ENCODE measurements around the gene HACD3. TPM values are rescaled to one million over a fixed set of nuclear protein-coding genes. Genes with fewer than 3 reads are reported as not detected.

The HACD3 gene
- polyA plus RNA-seq, 2 of the 4 experiments (the other 2 are of a cell fraction) = 151 to 212 TPM

GRCh38 chr15:65623103-65623502, 92.8 kb downstream of the HACD3 start (continued):
- no peak for TF ChIP-seq RNF2 (IDR thresholded peaks at IDR 0.05; ENCODE audit: borderline replicate concordance, low read depth)

- no peak overlapping the region for H3K27ac ChIP-seq
- no peaks in the 10 kb centered on the region for H3K4me1 ChIP-seq
- POLR2A ChIA-PET = no interaction called here
- FAIRE-seq (no peak), ATAC-seq (no peak), DNase-seq (ENCODE audit: low read depth in 1 of 2, low spot score in 1 of 2) (no peak)
- no peak overlapping the region for H3K4me2 ChIP-seq
- H3K9me3 ChIP-seq = no peaks in the 10 kb centered on the region
- 35% methylated on average over 4 of the region's 4 CpGs for WGBS (ENCODE audit: missing lambda C conversion rate)
- TF ChIP-seq EP300 (IDR thresholded peaks at IDR 0.05) (no peak), MAFK (IDR thresholded peaks at IDR 0.05; ENCODE audit: partially characterized antibody) (peak; percentile 65)
- no peak overlapping the region for H3K4me3 ChIP-seq
- CTCF ChIA-PET = interaction anchor here (1.1 to 9.8 kb wide), 4 partner anchors 8 to 230 kb away, joined by 3 to 106 read pairs (median 10); partner anchors contain the start of gene INTS14
Observed at GRCh38 chr15:65626856-65627255, 96.6 kb downstream of the HACD3 start.

Small RNA genes within 50 kb of the gene (small RNA-seq; reads per million reads assigned to genes)
- gene RF00019 = 0 reads per million in 6 experiments
- gene RNU6-19P = 0.45 to 33.7 (median 5.8) reads per million in 6 experiments

Other genes starting within 250 kb of the HACD3 start
- gene PARP16, start 243.6 kb upstream of the HACD3 start, polyA plus RNA-seq (2011; rRNA removed) = 9.8 and 11.2 TPM in 2 replicates
- 6.7 to 7.7 TPM (median 7.5 TPM) in 3 replicates for gene PARP16, start 243.6 kb upstream of the HACD3 start, polyA plus RNA-seq (2017; fragmentation: RNase III; extraction: RNeasy Plus Mini Kit Qiagen cat#74134 plus additional on column Dnase treatment)
- not detected in 2 replicates for gene RNU5A-1, start 234.4 kb upstream of the HACD3 start, polyA plus RNA-seq (2011; rRNA removed)
- not detected in 3 replicates for gene RNU5A-1, start 234.4 kb upstream of the HACD3 start, polyA plus RNA-seq (2017; fragmentation: RNase III; extraction: RNeasy Plus Mini Kit Qiagen cat#74134 plus additional on column Dnase treatment)
- gene RNU5B-1, start 225.8 kb upstream of the HACD3 start, polyA plus RNA-seq (2011; rRNA removed) = not detected in 2 replicates
- not detected in 3 replicates for gene RNU5B-1, start 225.8 kb upstream of the HACD3 start, polyA plus RNA-seq (2017; fragmentation: RNase III; extraction: RNeasy Plus Mini Kit Qiagen cat#74134 plus additional on column Dnase treatment)
- 0.04 TPM in 1 of 2 replicates, not detected in the other for gene IGDCC3, start 152.5 kb upstream of the HACD3 start, polyA plus RNA-seq (2011; rRNA removed)
- 0.04 to 0.12 TPM (median 0.11 TPM) in 3 replicates for gene IGDCC3, start 152.5 kb upstream of the HACD3 start, polyA plus RNA-seq (2017; fragmentation: RNase III; extraction: RNeasy Plus Mini Kit Qiagen cat#74134 plus additional on column Dnase treatment)
- gene IGDCC4, start 107.5 kb upstream of the HACD3 start, polyA plus RNA-seq (2011; rRNA removed) = 5.2 and 5.4 TPM in 2 replicates
- gene IGDCC4, start 107.5 kb upstream of the HACD3 start, polyA plus RNA-seq (2017; fragmentation: RNase III; extraction: RNeasy Plus Mini Kit Qiagen cat#74134 plus additional on column Dnase treatment) = 3.8 to 4.2 TPM (median 3.9 TPM) in 3 replicates
- 41.8 and 43.3 TPM in 2 replicates for gene DPP8, start 12.8 kb upstream of the HACD3 start, polyA plus RNA-seq (2011; rRNA removed)
- gene DPP8, start 12.8 kb upstream of the HACD3 start, polyA plus RNA-seq (2017; fragmentation: RNase III; extraction: RNeasy Plus Mini Kit Qiagen cat#74134 plus additional on column Dnase treatment) = 24.4 to 26.6 TPM (median 25.6 TPM) in 3 replicates
- gene INTS14, start 80.7 kb downstream of the HACD3 start, polyA plus RNA-seq (2011; rRNA removed) = 81.4 and 82.1 TPM in 2 replicates
- gene INTS14, start 80.7 kb downstream of the HACD3 start, polyA plus RNA-seq (2017; fragmentation: RNase III; extraction: RNeasy Plus Mini Kit Qiagen cat#74134 plus additional on column Dnase treatment) = 36.6 to 40.0 TPM (median 38.1 TPM) in 3 replicates
- gene SLC24A1, start 91.5 kb downstream of the HACD3 start, polyA plus RNA-seq (2011; rRNA removed) = 6.8 and 7.0 TPM in 2 replicates
- 5.2 to 6.4 TPM (median 5.9 TPM) in 3 replicates for gene SLC24A1, start 91.5 kb downstream of the HACD3 start, polyA plus RNA-seq (2017; fragmentation: RNase III; extraction: RNeasy Plus Mini Kit Qiagen cat#74134 plus additional on column Dnase treatment)